Measurements from ENCODE around the gene BEST2. TPM values are rescaled to one million over a fixed set of nuclear protein-coding genes. Genes with fewer than 3 reads are reported as not detected.

The BEST2 gene
- total and polyA plus RNA-seq, 2 of the 4 experiments (the other 2 are of a cell fraction), result not detected

DNA sequence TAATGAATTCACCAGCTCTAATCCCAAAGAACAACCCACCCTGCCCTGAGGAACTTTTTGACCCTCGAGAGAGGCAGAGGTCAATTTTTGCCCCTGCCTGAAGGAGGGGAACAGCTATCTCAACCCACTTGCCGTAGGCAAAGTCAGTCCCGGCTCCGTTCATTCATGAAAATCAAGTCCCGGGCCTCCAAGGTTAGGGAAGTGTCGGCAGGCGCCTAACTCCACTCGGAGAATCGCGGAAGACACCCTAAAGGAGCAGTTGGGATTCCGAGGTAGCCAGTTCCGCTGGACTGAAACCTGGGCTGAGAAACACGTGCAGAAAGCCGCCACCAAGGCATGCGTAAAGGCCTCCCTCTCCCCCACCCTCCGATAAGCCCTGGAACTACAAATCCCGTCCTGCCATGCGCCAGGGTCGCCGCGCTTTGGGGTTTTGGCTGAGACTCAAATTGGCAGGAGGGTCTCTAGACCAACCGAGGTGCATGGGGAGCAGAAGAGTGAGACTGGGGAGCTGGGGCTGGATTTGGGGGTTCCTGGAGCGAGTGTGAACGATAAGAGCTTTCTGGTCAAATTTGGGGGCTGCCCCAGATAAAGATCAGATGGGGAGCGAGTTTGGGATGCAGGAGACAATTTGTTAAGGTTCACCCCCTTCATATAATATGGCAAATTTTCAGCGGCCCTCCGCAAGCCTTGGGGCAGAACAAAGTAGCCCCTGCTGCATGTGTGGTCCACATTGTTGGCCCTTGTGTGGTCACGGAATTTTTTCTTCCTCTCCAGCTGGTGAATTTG is 27.8 kb upstream of the BEST2 start, which contains the start of gene TNPO2:
TNPO2 (minus strand) TSS at position 292 of the 786 bp plus-strand sequence. CDS start 2,955 bp downstream, outside the sequence.
- 2% methylated on average over 10 of the region's 28 CpGs; no CpG with 5 or more reads in 1 of the 2 experiments for WGBS, 2 experiments (ENCODE audit: extremely low coverage in 2 of 2, insufficient read length in 1 of 2)
- BruUV-seq (replicated peaks), result no TSS peak
- Histone ChIP-seq H3K79me1 (ENCODE audit: low read depth in 1 of 2, low read length in 2 of 2) (peaks cover 11 to 45% of the 10 kb centered on the region in 2 experiments; a peak in 3 of 4 replicates), H3K4me1 (ENCODE audit: control insufficient read depth, insufficient read depth, low read length) (peaks cover 4% of the 10 kb centered on the region; the same call in 1 of the 2 replicates), H3K56ac (ENCODE audit: extremely low read depth, insufficient read depth, low read length) (peak within 1 kb of the TSS; percentile 91), H3K9me1 (ENCODE audit: insufficient read depth, low read length) (peaks cover 7% of the 10 kb centered on the region; the same call in 1 of the 2 replicates), H2BK15ac (ENCODE audit: low read depth, low read length) (peak within 1 kb of the TSS; percentile 31; the same call in 1 of the 3 replicates), H2BK120ac (ENCODE audit: low read depth, low read length) (peak within 1 kb of the TSS; percentile 35), H3K9me3 (ENCODE audit: control insufficient read depth, insufficient read depth, low read length) (no peaks in the 10 kb centered on the region), H3K4me3 (ENCODE audit: insufficient read depth, low read depth, low read length) (peak within 1 kb of the TSS; percentile 53), H3K4ac (ENCODE audit: low read depth, low read length) (peak within 1 kb of the TSS; percentile 85), H2BK20ac (ENCODE audit: low read depth, low read length) (no peak within 1 kb of the TSS), H3K27me3 (ENCODE audit: control insufficient read depth, insufficient read depth, low read length) (no peaks in the 10 kb centered on the region), H4K5ac (ENCODE audit: low read depth, low read length) (peak within 1 kb of the TSS; percentile 86), H2AK5ac (ENCODE audit: low read depth, low read length) (peak within 1 kb of the TSS; percentile 80), H3K4me2 (ENCODE audit: low read depth, low read length) (peak within 1 kb of the TSS; percentile 88), H3K23ac (ENCODE audit: low read depth, low read length) (peak within 1 kb of the TSS; percentile 95), H3K9ac (ENCODE audit: low read depth, low read length) (peak within 1 kb of the TSS; percentile 69), H3K18ac (ENCODE audit: low read depth, low read length) (no peak within 1 kb of the TSS; the same call in 1 of the 2 replicates), H4K20me1 (ENCODE audit: insufficient read depth, low read length) (0 out of 2 replicates have a peak, but pooled peaks cover 5% of the 10 kb centered on the region), H4K91ac (ENCODE audit: insufficient read depth, low read depth, low read length) (peak within 1 kb of the TSS; percentile 75), H2AK9ac (replicated peaks; ENCODE audit: low read depth, low read length, poor library complexity) (peak within 1 kb of the TSS; percentile 99), H4K8ac (ENCODE audit: low read depth in 2 of 2, low read length in 2 of 2) (peak within 1 kb of the TSS; percentile 83 to 95), H3K14ac (replicated peaks; ENCODE audit: low read depth, low read length) (peak within 1 kb of the TSS; percentile 79), H3K36me3 (ENCODE audit: control insufficient read depth, insufficient read depth, low read length) (peaks cover 10% of the 10 kb centered on the region), H3K27ac (ENCODE audit: insufficient read depth, low read length) (peak within 1 kb of the TSS; percentile 68), H2BK5ac (ENCODE audit: low read depth, low read length, poor library complexity, severe bottlenecking) (peak within 1 kb of the TSS; percentile 68), H2AFZ (replicated peaks; ENCODE audit: low read length, poor library complexity) (peak within 1 kb of the TSS; percentile 94)
- ATAC-seq (ENCODE audit: low read depth) (peak; percentile 27; the same call in 1 of the 2 replicates), DNase-seq (peak; percentile 62)
- dilution Hi-C loops (cut with HindIII; ENCODE audit: low sequenced_read_pairs, unreplicated experiment), result no loop called here
- ChIA-PET CTCF (interaction anchor here (0.7 to 2.2 kb wide), 3 partner anchors 9 to 34 kb away, joined by 3 to 8 read pairs (median 5); partner anchors contain the start of gene TRIR), POLR2A (ENCODE audit: unreplicated experiment) (interaction anchor here (0.8 kb wide), 1 partner anchor 10 kb away, joined by 4 read pairs; no protein-coding TSS in a partner anchor)
- in situ Hi-C loops (cut with MboI; ENCODE audit: low sequenced_read_pairs), result no loop called here
- intact Hi-C loops (cut with micrococcal nuclease), result no loop called here
- TF ChIP-seq RCOR1 (IDR thresholded peaks at IDR 0.05; ENCODE audit: insufficient replicate concordance, low read length) (no peak), MAZ (IDR thresholded peaks at IDR 0.05; ENCODE audit: borderline replicate concordance, low read depth, low read length) (peak; percentile 82), CEBPB (IDR thresholded peaks at IDR 0.05; ENCODE audit: low read depth, low read length) (no peak), RAD21 (IDR thresholded peaks at IDR 0.05; ENCODE audit: low read length) (no peak), CHD1 (IDR thresholded peaks at IDR 0.05; ENCODE audit: low read depth, low read length) (no peak), USF2 (IDR thresholded peaks at IDR 0.05; ENCODE audit: low read depth, low read length) (peak; percentile 12; the same call in 1 of the 2 replicates), FOS (IDR thresholded peaks at IDR 0.05; ENCODE audit: low read depth, low read length) (no peak), MAFK (IDR thresholded peaks at IDR 0.05; ENCODE audit: low read depth, low read length) (no peak), MXI1 (IDR thresholded peaks at IDR 0.05; ENCODE audit: borderline replicate concordance, low read depth, low read length) (peak; percentile 99), BHLHE40 (IDR thresholded peaks at IDR 0.05; ENCODE audit: low read depth, low read length) (peak; percentile 88), RFX5 (IDR thresholded peaks at IDR 0.05; ENCODE audit: low read depth, low read length) (no peak), POLR2A (IDR thresholded peaks at IDR 0.05; ENCODE audit: low read depth, low read length) (0 out of 2 replicates have a peak, but pooled peaks have one; percentile 23), SMC3 (IDR thresholded peaks at IDR 0.05; ENCODE audit: low read depth, low read length) (no peak), NFE2L2 (IDR thresholded peaks at IDR 0.05; ENCODE audit: low read depth, low read length) (no peak)
- TF ChIP-seq, protein P1, sequence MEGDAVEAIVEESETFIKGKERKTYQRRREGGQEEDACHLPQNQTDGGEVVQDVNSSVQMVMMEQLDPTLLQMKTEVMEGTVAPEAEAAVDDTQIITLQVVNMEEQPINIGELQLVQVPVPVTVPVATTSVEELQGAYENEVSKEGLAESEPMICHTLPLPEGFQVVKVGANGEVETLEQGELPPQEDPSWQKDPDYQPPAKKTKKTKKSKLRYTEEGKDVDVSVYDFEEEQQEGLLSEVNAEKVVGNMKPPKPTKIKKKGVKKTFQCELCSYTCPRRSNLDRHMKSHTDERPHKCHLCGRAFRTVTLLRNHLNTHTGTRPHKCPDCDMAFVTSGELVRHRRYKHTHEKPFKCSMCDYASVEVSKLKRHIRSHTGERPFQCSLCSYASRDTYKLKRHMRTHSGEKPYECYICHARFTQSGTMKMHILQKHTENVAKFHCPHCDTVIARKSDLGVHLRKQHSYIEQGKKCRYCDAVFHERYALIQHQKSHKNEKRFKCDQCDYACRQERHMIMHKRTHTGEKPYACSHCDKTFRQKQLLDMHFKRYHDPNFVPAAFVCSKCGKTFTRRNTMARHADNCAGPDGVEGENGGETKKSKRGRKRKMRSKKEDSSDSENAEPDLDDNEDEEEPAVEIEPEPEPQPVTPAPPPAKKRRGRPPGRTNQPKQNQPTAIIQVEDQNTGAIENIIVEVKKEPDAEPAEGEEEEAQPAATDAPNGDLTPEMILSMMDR (conservative IDR thresholded peaks at IDR 0.05; ENCODE audit: low read depth, low read length), result no peak
